ENCODE measurements around the gene GJB6.

Gene GJB6

GRCh38 chr13:20191311-20192157 lies 40.6 kb downstream of the GJB6 start:
- TF ChIP-seq REST (IDR thresholded peaks at IDR 0.05; ENCODE audit: insufficient read depth in 1 of 2, low read depth in 2 of 2, low read length in 2 of 2) (no peak), POLR2AphosphoS5 (IDR thresholded peaks at IDR 0.05; ENCODE audit: low read depth, low read length) (no peak), FOXP2 (optimal IDR thresholded peaks at IDR 0.05; ENCODE audit: borderline replicate concordance, extremely low read depth, extremely low read length, insufficient read depth) (no peak), TAF1 (IDR thresholded peaks at IDR 0.05; ENCODE audit: borderline replicate concordance, insufficient read depth, low read length) (no peak), SIN3A (IDR thresholded peaks at IDR 0.05; ENCODE audit: borderline replicate concordance, insufficient read depth, low read length) (no peak)

GRCh38 chr13:20190481-20191310 lies 41.4 kb downstream of the GJB6 start:
- no peak for TF ChIP-seq SIN3A (IDR thresholded peaks at IDR 0.05; ENCODE audit: borderline replicate concordance, insufficient read depth, low read length)
- no peak for TF ChIP-seq REST (IDR thresholded peaks at IDR 0.05; ENCODE audit: insufficient read depth in 1 of 2, low read depth in 2 of 2, low read length in 2 of 2)
- TF ChIP-seq POLR2AphosphoS5 (IDR thresholded peaks at IDR 0.05; ENCODE audit: low read depth, low read length): no peak
- TF ChIP-seq FOXP2 (optimal IDR thresholded peaks at IDR 0.05; ENCODE audit: borderline replicate concordance, extremely low read depth, extremely low read length, insufficient read depth): no peak
- TF ChIP-seq TAF1 (IDR thresholded peaks at IDR 0.05; ENCODE audit: borderline replicate concordance, insufficient read depth, low read length): no peak

GRCh38 chr13:20190076-20190475 lies 42.0 kb downstream of the GJB6 start:
- no peak for TF ChIP-seq REST (IDR thresholded peaks at IDR 0.05; ENCODE audit: insufficient read depth in 1 of 2, low read depth in 2 of 2, low read length in 2 of 2)

- TF ChIP-seq REST (IDR thresholded peaks at IDR 0.05; ENCODE audit: insufficient read depth in 1 of 2, low read depth in 2 of 2, low read length in 2 of 2): no peak
- no peak for TF ChIP-seq TAF1 (IDR thresholded peaks at IDR 0.05; ENCODE audit: borderline replicate concordance, insufficient read depth, low read length)
- TF ChIP-seq FOXP2 (optimal IDR thresholded peaks at IDR 0.05; ENCODE audit: borderline replicate concordance, extremely low read depth, extremely low read length, insufficient read depth): no peak
- TF ChIP-seq SIN3A (IDR thresholded peaks at IDR 0.05; ENCODE audit: borderline replicate concordance, insufficient read depth, low read length): no peak
- TF ChIP-seq POLR2AphosphoS5 (IDR thresholded peaks at IDR 0.05; ENCODE audit: low read depth, low read length): no peak
Measured at GRCh38 chr13:20188667-20189553, 43.2 kb downstream of the GJB6 start.

Measured in PFSK-1 (cell line).